GM12892 (cell line): Measurements from ENCODE around the gene SENP5.

Experiments used
- POLR2A ChIP-seq: IDR thresholded peaks from 2 replicates; pipeline ENCODE4 v1.6.1; 2011; ENCODE audit warnings: low read depth, low read length, control low read depth
- POLR2AphosphoS5 ChIP-seq: IDR thresholded peaks from 2 replicates; pipeline ENCODE4 v1.6.1; 2011; ENCODE audit warnings: low read depth, low read length, control low read depth
- TAF1 ChIP-seq: IDR thresholded peaks from 2 replicates; pipeline ENCODE4 v1.6.1; 2011; ENCODE audit warnings: low read depth, mild to moderate bottlenecking, control low read depth, low read length, borderline replicate concordance

- no peak for TF ChIP-seq POLR2A
- no peak for TF ChIP-seq POLR2AphosphoS5
- TF ChIP-seq TAF1 = no peak
These were observed 80.9 kb downstream of the SENP5 start for GRCh38 chr3:196948442-196949284.
